Cerebellar cortex (tissue), 1 donor: Measurements from ENCODE around the gene ITPR2.

Experiments
- DNase-seq: peaks from one replicate; pipeline ENCODE4 v3.0.0-alpha.2; 2015; ENCODE audit warnings: low spot score

The ITPR2 gene

DNA sequence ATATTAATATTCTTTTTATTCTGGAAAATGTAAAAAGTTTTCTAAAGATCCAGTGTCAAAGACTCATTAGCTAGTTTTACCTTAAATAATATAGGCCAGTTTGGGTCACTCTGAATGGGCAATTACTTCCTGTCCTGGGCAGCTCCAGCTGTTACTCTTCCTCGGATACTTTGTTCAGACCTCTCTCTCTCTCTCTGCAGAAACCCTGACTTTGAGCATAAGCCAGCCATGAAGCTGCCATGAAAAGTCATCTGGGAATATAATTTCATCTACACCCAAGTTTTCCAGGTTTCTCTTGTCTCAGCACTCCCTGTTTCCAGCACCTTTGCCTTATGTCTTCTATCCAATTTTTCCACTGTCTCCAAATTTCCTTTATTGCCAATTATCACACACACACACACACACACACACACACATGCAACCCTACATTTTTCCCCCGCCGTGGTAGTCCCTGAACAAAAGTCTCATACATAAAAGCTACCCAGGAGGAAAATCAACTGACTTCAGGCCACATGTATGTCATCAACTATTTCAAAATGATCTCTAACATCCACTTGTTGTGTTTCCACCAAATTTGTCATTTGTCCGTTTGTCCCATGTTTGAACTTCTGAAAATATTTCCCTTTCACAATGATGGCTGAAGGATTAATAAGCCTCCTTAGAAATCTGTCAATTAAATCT, 319.5 kb downstream of the ITPR2 start:
- no peak for DNase-seq

- DNase-seq = no peak
These were observed 320.8 kb downstream of the ITPR2 start for GRCh38 chr12:26512213-26512612.

DNA sequence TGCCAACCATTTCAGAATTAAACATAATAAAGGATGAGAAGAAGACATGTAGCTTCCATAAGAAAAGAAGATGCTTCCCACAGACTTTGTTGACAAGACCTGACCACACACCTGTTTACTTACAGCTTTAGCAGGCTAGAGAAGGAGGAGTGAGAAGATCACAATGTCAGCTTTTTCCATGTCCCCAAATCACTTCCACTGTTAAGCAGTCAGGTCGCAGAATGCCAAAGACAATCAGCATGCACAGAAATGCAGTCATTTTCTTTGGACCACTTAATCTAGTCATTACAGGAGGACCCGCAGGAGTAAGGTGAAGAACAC, 322.7 kb downstream of the ITPR2 start:
- DNase-seq = no peak

- no peak for DNase-seq
These were observed 325.4 kb downstream of the ITPR2 start for GRCh38 chr12:26507613-26508012.

- DNase-seq = no peak
These were observed 332.9 kb downstream of the ITPR2 start for GRCh38 chr12:26499979-26500640.

GRCh38 chr12:26496170-26496569, 336.8 kb downstream of the ITPR2 start:
- DNase-seq = no peak

- DNase-seq = no peak
These were observed 339.3 kb downstream of the ITPR2 start for GRCh38 chr12:26493656-26494055.

GRCh38 chr12:26492406-26492805, 340.6 kb downstream of the ITPR2 start:
- no peak for DNase-seq

GRCh38 chr12:26489908-26490307, 343.1 kb downstream of the ITPR2 start:
- no peak for DNase-seq

GRCh38 chr12:26488351-26488750, 344.6 kb downstream of the ITPR2 start:
- no peak for DNase-seq

GRCh38 chr12:26473291-26473690, 359.7 kb downstream of the ITPR2 start:
- no peak for DNase-seq

DNA sequence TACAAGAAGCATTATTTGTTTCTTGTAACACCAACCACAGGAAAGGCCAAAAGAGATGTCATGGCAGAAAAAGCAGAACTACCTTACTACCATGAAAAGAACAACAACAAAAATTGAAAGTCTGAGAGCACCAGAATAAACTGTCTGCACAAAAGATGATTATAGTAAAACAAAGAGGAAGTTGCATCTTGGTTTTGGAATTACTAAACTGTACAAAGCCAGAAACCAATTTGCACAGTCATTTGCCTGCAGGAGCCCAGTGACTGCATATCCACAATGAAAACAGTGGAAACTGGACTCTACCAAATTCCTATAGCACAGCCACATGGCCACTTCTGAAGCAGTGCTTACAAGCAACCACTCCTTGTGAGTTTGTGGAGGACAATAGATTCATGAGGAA, 361.4 kb downstream of the ITPR2 start:
- DNase-seq = peak; percentile 22

DNA sequence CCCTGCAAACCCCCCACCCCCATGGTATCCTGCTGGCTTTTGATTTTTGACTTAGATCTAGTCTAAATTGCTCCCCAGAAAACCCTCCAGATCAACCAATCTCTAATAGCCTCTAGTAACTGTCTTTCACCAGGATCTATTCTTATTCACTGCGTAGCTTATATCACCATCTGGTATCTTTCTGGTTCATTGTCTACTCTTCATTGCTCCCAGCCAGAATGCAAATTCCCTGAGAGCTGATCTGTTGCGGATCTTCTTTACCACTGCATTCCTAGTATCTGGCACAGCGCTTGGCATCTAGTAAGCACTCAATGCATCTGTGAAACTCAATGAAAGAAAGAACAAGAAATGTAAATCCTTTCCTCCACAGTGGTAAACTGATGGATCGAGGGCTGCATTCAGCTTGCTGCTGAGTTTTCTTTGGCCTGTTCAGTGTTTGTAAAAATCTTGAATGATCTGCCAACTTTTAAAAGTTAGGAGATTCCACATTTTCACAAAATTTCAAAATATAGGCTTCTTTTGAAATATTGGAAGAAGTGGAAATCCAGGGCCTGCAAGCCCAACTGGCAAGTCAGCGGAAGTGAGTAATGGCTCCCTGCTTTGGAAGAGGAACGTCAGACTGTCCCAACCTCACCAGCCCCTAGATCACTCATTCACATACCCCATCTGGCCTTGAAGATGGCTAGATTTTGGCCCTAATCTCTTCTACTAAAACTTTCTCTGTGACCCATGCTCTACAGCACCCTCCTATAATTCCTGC, 363.4 kb downstream of the ITPR2 start:
- peak; percentile 22 for DNase-seq

- no peak for DNase-seq
These were observed 365.6 kb downstream of the ITPR2 start for GRCh38 chr12:26467351-26467750.

GRCh38 chr12:26466726-26467125, 366.3 kb downstream of the ITPR2 start:
- no peak for DNase-seq

DNA sequence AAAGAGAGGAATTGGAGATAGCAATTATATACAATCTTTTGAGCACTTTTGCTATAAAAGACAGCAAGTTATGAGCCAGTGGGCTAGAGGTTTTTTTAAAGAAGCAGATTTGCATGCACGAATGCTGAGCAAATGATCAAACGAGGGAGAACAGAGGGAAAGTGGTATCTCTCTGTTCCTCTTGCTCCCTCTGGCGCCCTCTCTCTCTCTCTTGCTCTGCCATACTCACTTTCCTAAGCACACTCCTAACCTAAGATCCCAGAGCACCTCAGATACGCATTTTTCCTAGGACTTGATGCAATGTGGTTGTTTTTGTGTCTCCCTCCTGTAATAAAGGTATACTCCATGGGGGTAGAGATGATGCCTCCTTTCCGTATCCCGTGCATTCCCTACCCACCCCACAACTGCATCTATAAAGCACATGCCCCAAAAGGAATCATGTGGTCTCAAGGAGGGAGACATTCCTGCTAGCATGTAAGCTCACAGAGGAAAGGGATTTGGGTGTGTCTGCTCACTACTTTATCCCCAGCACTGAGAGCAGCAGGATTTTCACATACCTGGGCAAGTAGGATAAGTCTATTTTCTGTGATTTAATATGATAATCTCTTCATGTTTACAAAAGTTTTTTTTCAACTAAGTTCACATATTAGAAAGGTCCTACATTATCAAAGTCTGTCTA, 367.4 kb downstream of the ITPR2 start:
- DNase-seq = peak; percentile 27

DNA sequence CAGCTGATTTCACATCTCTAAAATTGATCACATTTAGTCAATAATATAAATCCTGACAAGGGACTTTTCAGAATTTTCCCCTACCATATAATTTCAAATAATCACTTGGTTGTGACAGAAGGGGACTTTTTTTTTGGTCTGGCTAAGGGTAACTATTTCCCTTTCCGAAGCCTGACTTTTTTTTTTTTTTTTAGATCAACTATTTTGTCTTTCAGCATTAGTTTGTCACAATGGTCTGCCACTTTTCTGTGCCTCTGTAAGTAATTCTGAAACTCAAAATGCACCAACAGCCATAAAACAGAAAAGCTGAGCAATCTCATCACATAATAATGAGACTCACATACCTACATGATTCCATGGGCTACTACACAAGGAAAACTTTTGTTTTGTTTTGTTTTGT, 371.2 kb downstream of the ITPR2 start:
- no peak for DNase-seq

- DNase-seq = no peak
These were observed 372.6 kb downstream of the ITPR2 start for GRCh38 chr12:26460361-26460760.

DNA sequence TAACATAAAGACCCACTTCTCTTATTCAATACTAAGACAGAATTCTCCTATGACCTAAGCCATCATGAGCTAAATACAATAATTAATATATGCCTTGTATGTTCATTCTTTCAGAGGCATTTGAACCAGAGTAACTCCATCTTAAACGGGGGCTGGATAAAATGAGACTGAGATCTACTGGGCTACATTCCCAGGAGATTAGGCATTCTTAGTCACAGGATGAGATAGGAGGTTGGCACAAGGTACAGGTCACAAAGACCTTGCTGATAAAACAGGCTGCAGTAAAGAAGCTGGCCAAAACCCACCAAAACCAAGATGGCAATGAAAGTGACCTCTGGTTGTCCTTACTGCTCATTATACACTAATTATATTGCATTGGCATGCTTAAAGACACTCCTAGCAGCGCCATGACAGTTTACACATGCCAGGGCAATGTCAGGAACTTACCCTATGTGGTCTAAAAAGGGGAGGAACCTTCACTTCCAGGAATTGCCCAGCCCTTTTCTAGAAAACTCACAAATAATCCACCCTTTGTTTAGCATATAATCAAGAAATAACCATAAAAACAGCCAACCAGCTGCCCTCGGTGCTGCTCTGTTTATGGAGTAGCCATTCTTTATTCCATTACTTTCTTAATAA, 376.9 kb downstream of the ITPR2 start:
- no peak for DNase-seq

DNA sequence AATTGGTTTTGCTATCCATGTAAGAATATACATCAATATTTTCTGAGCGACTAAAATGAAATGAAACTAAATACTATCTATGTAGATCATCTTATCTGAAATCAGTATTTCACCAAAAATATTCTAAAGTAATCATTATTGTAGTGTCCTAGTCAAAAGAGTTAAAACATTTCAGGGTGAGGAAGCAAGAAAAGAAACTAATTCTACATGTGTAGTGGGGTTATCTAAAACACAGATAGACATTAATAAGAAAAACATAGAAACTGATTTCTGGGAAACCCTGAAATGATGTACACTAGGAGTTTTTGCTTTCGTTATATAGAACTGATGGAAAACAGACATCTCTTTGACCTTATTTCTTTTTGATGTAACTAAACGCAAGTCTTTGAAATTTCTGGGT, 379.7 kb downstream of the ITPR2 start:
- DNase-seq = no peak

DNA sequence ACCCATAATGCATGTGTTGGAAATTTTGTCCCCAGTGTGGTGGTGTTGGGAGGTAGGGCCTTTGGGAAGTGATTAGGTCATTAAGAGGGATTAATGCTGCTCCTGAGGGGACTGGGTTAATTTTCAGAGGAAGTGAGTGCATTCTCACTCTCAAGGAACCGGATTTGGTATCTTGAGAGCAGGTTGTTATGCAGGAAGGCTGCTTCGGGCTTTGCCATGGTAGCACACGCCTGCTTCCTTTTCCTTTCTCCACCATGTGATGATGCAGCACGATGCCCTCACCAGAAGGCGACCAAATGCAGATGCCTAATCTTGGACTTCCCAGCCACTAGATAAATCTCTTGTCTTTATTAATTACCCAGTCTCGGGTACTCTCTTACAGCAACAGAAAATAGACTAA, 380.5 kb downstream of the ITPR2 start:
- no peak for DNase-seq

- no peak for DNase-seq
These were observed 381.2 kb downstream of the ITPR2 start for GRCh38 chr12:26451763-26452162.
